Measurements from ENCODE around the gene TTR.

DNA sequence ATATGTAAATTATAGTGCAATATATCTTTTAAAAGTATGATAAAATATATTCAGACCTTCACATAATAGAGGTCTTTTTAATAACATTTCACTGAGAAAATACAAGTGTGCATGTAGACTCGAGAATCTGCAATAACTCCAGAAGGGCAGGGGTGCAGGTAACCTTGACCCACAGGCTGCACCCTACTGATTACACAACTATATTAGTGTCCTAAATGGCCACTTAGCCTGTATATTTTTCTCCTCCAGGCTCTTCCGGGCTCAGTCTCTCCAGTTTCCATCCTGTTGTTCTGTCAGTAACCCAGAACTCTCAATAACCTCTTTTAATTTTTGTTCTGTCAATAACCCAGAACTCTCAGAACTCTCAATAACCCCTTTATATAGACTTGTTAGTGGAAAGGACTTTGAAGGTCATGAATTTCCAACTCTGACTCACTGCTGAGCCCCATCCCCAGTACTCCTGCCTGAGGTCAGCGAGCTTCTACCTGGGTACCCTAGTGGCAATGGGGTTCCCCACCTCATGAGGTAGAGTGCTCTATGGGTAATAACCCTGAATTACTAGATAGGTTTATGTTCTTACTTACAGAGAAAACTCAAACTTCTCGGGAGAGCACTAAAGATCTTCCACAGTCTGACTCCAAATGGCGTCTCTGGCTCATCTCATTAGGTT is 8.4 kb upstream of the TTR start:
- TF ChIP-seq, protein P1, sequence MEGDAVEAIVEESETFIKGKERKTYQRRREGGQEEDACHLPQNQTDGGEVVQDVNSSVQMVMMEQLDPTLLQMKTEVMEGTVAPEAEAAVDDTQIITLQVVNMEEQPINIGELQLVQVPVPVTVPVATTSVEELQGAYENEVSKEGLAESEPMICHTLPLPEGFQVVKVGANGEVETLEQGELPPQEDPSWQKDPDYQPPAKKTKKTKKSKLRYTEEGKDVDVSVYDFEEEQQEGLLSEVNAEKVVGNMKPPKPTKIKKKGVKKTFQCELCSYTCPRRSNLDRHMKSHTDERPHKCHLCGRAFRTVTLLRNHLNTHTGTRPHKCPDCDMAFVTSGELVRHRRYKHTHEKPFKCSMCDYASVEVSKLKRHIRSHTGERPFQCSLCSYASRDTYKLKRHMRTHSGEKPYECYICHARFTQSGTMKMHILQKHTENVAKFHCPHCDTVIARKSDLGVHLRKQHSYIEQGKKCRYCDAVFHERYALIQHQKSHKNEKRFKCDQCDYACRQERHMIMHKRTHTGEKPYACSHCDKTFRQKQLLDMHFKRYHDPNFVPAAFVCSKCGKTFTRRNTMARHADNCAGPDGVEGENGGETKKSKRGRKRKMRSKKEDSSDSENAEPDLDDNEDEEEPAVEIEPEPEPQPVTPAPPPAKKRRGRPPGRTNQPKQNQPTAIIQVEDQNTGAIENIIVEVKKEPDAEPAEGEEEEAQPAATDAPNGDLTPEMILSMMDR (conservative IDR thresholded peaks at IDR 0.05; ENCODE audit: low read length): no peak
- no peak for TF ChIP-seq EZH2phosphoT487 (IDR thresholded peaks at IDR 0.05; ENCODE audit: borderline replicate concordance)

Data from Loucy (cell line).